Smooth muscle cell (in vitro differentiated cells): ENCODE data around the gene LSS. TPM values are rescaled to one million over a fixed set of nuclear protein-coding genes. Genes with fewer than 3 reads are reported as not detected.

Source experiments
- DNase-seq: peaks from one replicate; lab custom pipeline; 2025; ENCODE audit not compliant: unreplicated experiment; lab: John Stamatoyannopoulos, UW
- H2AFZ ChIP-seq: fragments of 200-600 bp; sonication (generic); 2 replicates; pipeline ENCODE4 v1.6.0; 2016; ENCODE audit warnings: antibody characterized with exemption, low read depth, mild to moderate bottlenecking
- H3F3A ChIP-seq: fragments of 200-600 bp; sonication (generic); 2 replicates; pipeline ENCODE4 v1.6.0; 2017; ENCODE audit warnings: antibody characterized with exemption, low read depth
- H3K27ac ChIP-seq: fragments of 200-600 bp; sonication (generic); 2 replicates; pipeline ENCODE4 v1.5.1; 2016; ENCODE audit warnings: low read depth, mild to moderate bottlenecking
- H3K27me3 ChIP-seq: fragments of 200-600 bp; sonication (generic); 2 replicates; pipeline ENCODE4 v1.6.1; 2016; ENCODE audit warnings: low read depth, mild to moderate bottlenecking
- H3K36me3 ChIP-seq: fragments of 200-600 bp; sonication (generic); 2 replicates; pipeline ENCODE4 v1.5.1; 2016; ENCODE audit warnings: low read depth
- H3K4me1 ChIP-seq: fragments of 200-600 bp; sonication (generic); 2 replicates; pipeline ENCODE4 v1.5.1; 2016; ENCODE audit warnings: low read depth
- H3K4me2 ChIP-seq: fragments of 200-600 bp; sonication (generic); 2 replicates; pipeline ENCODE4 v1.6.0; 2016; ENCODE audit warnings: mild to moderate bottlenecking
- H3K4me3 ChIP-seq: fragments of 200-600 bp; sonication (generic); 2 replicates; pipeline ENCODE4 v1.5.1; 2016; ENCODE audit warnings: mild to moderate bottlenecking
- H3K79me2 ChIP-seq: fragments of 200-600 bp; sonication (generic); 2 replicates; pipeline ENCODE4 v1.6.0; 2016; ENCODE audit warnings: low read depth, mild to moderate bottlenecking
- H3K9ac ChIP-seq: fragments of 200-600 bp; sonication (generic); 2 replicates; pipeline ENCODE4 v1.6.0; 2016; ENCODE audit warnings: low read depth
- H3K9me3 ChIP-seq: fragments of 200-600 bp; sonication (generic); replicated peaks from 2 replicates; pipeline ENCODE4 v1.5.1; 2016; ENCODE audit warnings: low read depth
- H4K20me1 ChIP-seq: fragments of 200-600 bp; sonication (generic); 2 replicates; pipeline ENCODE4 v1.6.0; 2016; ENCODE audit warnings: low read depth
- WGBS: methylation state at CpG from one replicate; pipeline ENCODE4 v1.1.7; 2016; ENCODE audit warnings: low lambda C conversion rate; 5-methylcytosine and 5-hydroxymethylcytosine counted together
- polyA plus RNA-seq: library from polyadenylated mRNA; unstranded; fragments of >200 nt; fragmentation: Nextera tagmentation; extraction: Ambion mirVana; gene quantifications from 2 replicates; pipeline ENCODE4 v1.2.1, GENCODE V29; 2016
- total RNA-seq: library from RNA; depleted of rRNA; stranded (reverse); fragments of >200 nt; gene quantifications from 2 replicates; pipeline ENCODE4 v1.2.3, GENCODE V29; 2014
- TF ChIP-seq, protein P1 (sequence below): fragments of 200-600 bp; sonication (generic); IDR thresholded peaks from 2 replicates; pipeline ENCODE4 v1.5.1; 2017; ENCODE audit warnings: borderline replicate concordance, mild to moderate bottlenecking, antibody characterized with exemption; ENCODE audit not compliant: insufficient read depth, poor library complexity, severe bottlenecking

LSS gene
- total and polyA plus RNA-seq, 2 experiments from 2014 or later = 21.8 to 37.7 TPM

DNA sequence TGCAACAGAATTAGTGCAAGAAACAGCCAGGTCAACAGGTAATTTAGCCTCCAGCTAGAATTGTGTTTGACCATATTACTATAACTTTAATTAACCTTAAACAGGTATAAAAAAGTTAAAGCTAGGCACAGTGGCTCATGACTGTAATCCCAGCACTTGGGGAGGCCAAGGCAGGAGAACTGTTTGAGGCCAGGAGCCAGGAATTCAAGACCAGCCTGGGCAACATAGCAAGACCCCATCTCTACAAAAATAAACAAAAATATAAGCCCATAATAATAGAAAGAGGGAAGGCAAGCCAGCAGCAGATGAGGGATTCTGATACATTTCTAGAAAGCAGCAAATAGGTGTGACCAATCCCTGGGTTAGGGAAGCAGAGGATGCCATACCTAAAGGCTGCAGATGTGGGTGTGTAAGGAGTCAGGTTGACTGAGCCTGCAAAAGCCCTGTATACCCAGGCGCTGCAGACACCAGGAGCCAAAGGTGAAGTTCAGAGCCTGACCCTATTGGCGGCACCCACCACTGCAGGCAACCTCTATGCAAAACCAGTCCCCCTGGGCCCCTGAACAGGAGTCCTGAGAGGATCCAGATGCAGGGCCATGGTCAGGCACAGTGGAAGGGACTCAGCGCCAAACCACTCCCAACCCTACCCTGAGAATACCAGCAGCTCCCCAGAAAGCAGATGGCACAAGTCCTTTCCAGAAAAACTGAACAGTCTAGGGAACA, 19.3 kb upstream of the LSS start:
- Histone ChIP-seq H3K4me1 (no peaks in the 10 kb centered on the region), H3K4me3 (no peak overlapping the region), H3K36me3 (peaks cover 31% of the 10 kb centered on the region), H2AFZ (no peak overlapping the region), H3K9me3 (no peaks in the 10 kb centered on the region), H4K20me1 (peaks cover 10% of the 10 kb centered on the region), H3K27ac (no peak overlapping the region), H3K9ac (no peak overlapping the region), H3K4me2 (no peak overlapping the region), H3K27me3 (no peaks in the 10 kb centered on the region), H3K79me2 (no peaks in the 10 kb centered on the region), H3F3A (no peaks in the 10 kb centered on the region)
- TF ChIP-seq, protein P1, sequence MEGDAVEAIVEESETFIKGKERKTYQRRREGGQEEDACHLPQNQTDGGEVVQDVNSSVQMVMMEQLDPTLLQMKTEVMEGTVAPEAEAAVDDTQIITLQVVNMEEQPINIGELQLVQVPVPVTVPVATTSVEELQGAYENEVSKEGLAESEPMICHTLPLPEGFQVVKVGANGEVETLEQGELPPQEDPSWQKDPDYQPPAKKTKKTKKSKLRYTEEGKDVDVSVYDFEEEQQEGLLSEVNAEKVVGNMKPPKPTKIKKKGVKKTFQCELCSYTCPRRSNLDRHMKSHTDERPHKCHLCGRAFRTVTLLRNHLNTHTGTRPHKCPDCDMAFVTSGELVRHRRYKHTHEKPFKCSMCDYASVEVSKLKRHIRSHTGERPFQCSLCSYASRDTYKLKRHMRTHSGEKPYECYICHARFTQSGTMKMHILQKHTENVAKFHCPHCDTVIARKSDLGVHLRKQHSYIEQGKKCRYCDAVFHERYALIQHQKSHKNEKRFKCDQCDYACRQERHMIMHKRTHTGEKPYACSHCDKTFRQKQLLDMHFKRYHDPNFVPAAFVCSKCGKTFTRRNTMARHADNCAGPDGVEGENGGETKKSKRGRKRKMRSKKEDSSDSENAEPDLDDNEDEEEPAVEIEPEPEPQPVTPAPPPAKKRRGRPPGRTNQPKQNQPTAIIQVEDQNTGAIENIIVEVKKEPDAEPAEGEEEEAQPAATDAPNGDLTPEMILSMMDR = no peak
- 97% methylated on average over 3 of the region's 3 CpGs for WGBS
- DNase-seq = no peak

DNA sequence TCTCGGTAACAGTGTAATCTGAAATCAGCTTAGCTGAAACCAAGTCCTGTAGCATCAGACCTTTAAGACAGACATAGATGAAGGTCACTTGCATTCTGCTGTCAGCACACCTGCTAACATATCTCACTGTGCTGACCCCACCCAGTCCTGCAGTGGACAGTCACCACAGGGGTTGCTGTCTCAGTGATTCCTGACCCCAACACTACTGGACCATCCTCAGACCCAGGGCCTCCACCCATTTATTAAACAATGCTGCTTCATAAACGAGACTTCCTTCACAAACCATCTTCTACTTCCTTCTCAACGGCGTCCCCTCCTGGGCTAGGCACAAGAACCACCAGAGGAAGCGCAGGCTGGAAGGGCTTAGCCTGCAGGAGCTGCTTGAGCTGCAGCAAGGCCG, 17.8 kb upstream of the LSS start:
- H3K4me2 ChIP-seq = no peak overlapping the region
- H3K36me3 ChIP-seq = peaks cover 38% of the 10 kb centered on the region
- H2AFZ ChIP-seq = no peak overlapping the region
- H3K4me1 ChIP-seq = no peaks in the 10 kb centered on the region
- TF ChIP-seq, protein P1 = no peak
- no peak overlapping the region for H3K4me3 ChIP-seq
- no peaks in the 10 kb centered on the region for H3K27me3 ChIP-seq
- DNase-seq = no peak
- 89% methylated on average over 6 of the region's 6 CpGs for WGBS
- peaks cover 10% of the 10 kb centered on the region for H4K20me1 ChIP-seq
- H3K9ac ChIP-seq = no peak overlapping the region
- no peaks in the 10 kb centered on the region for H3K79me2 ChIP-seq
- no peaks in the 10 kb centered on the region for H3F3A ChIP-seq
- H3K9me3 ChIP-seq = no peaks in the 10 kb centered on the region
- H3K27ac ChIP-seq = no peak overlapping the region

DNA sequence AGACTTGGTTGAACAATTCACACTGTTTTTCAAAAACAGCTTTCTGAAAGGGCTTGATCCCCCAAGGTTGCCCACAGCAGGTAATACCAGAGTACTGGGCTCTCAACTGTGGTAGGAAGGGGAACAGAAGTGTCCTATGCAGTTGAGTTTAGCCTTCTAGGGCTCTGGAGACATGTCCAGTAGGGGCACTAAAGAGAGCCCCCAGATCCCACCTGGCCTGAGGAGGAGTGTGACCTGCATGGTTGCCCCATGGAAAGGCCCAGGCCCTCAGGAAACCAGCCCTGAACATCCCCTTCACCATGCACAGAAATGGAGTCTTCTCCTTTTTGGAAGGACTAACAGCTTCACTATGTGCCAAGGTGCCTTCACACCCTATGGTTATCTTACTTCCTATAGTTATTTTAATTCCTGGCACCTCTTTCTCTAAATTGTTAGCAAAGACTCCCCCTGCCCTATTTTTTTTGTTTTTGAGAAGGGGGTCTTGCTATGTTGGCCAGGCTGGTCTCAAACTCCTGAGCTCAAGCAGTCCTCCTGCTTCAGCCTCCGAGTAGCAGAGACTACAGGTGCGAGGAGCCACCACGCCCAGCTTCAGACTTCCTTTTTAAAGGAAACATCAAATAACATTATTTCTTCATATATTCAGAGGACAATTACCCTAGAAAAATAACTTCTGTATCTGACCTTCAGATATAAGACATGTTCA, 16.8 kb upstream of the LSS start:
- Histone ChIP-seq H3K27me3 (no peaks in the 10 kb centered on the region), H3K4me3 (no peak overlapping the region), H3K36me3 (peaks cover 36% of the 10 kb centered on the region), H3K79me2 (no peaks in the 10 kb centered on the region), H2AFZ (no peak overlapping the region), H4K20me1 (peaks cover 6% of the 10 kb centered on the region), H3K4me1 (no peaks in the 10 kb centered on the region), H3K9me3 (no peaks in the 10 kb centered on the region), H3F3A (no peaks in the 10 kb centered on the region), H3K4me2 (no peak overlapping the region), H3K27ac (no peak overlapping the region), H3K9ac (no peak overlapping the region)
- TF ChIP-seq, protein P1 = no peak
- 100% methylated on average over 3 of the region's 3 CpGs for WGBS
- DNase-seq = no peak
